ENCODE data around the gene PTAFR.

Gene PTAFR

DNA sequence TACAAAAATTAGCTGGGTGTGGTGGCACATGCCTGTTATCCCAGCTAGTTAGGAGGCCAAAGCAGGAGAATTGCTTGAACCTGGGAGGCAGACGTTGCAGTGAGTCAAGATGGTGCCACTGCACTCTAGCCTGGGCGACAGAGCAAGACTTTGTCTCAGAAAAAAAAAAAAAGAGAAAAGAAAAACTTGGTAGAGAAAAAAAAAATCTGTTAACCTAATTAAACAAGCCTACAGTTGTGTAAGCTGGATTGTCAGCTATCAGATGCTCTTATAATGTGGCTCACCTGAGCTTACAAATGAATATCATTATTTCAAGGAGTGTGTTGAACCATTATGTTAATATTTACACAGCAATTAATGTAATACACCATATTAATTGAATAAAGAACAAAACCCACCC is 61.6 kb downstream of the PTAFR start:
- DNase-seq = no peak

DNA sequence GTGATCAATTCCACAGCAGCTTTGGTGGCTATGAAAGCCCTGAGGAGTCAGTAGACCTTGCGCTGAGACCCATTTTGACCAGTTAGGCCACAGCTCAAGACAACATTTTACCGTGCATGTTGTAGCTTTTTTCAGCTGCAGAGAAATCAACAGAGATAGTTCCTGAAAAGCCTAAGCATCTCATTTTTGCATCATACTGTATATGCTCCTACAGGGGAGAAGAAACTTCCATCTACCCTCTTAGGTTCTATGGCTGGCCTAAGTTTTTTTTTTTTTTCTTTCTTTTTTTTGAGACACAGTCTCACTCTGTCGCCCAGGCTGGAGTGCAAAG is 63.3 kb downstream of the PTAFR start:
- DNase-seq = no peak

DNA sequence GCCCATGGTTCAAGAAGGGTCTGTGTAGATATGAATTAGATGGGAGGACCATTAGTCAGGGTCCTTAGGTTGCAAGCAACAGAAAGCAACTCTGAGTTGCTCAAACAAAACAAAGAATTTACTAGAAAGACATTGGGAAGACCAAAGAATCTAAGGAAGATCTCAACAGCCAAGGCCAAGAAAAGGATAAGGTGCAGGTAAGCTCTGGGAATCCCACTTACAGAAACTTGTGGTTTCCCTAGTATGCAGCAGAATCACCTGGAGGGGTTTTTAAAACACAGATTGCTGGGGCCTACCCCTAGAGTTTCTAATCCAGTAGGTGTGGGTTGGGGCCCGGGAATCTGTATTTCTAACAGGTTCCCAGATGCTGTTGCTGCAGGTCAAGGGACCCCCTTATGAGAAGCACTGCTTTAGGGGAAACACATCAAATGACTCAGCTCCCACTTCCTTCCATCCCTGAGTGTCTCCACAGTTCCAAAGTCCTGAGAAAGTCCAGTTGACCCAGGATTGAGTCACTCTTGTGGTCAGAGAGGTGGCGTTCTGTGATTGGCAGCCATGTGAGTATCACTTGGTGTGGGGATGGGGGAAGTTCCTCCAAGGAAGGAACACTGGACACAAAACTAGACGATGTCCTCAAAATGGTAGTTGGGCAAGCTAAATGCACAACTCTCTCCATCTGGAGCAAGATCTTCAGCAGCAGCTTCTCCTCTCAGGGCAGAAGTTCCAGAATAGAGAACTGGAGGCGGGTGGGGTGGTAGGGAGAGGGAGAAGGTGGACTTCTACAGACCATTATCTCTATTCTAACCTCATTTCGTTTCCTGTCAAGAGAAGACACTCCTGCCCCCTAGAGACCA is 63.9 kb downstream of the PTAFR start:
- DNase-seq = no peak

DNA sequence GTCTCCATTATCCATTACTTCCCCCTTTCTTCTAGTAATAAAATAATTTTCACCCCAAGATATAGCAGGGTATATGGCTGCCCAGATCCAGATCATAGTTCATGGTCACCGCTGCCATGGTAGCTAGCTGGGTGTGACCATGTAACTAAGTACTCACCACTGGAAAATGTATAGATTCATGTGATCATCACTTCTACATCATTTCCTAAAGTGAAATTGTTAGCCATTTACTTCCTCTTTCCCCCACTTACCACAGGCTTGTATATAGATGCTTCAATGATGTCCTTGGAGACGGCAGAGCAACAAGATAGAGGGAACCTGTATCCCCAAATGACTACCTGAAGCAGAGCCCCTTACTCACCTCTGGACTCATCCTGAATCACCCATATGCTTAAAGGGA is 65.3 kb downstream of the PTAFR start:
- no peak for DNase-seq

DNA sequence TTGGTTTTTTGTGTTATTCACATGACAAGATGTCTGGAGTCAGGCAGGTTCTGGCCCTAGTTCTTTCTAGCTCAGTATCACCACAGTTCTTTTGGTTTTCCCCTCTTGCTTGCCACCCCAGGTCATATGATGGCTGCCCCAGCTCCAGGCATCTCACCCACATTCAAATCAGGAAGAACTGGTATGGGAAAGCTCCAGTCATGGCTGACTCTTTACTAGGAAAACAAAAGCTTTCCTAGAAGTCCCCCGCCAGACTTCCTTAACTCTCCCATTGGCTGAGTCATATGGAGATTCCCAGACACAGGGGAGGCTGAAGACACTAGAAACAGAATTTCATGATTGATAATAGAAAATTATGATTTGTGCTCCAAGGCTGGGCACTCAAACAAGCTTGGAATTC is 65.9 kb downstream of the PTAFR start:
- no peak for DNase-seq

- DNase-seq = no peak
Observed at GRCh38 chr1:28109639-28110038, 66.9 kb downstream of the PTAFR start.

DNA sequence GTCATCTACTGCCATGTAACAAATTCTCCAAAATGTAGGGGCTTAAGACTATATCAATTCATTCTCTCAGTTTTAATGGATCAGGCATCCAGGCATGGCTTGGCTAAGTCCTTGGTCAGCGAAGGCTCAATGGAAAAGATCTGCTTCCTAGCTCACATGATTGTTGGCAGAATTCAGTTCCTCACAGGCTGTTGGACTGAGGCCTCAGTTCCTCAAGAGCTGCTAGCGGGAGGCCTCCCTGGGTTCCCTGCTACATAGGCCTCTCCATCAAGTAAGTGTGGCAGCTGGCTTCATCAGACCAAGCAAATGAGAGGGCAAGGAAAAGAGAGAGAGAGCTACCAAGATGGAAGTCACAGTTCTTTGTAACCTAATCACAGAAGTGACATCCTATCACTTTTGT is 68.5 kb downstream of the PTAFR start:
- no peak for DNase-seq

DNA sequence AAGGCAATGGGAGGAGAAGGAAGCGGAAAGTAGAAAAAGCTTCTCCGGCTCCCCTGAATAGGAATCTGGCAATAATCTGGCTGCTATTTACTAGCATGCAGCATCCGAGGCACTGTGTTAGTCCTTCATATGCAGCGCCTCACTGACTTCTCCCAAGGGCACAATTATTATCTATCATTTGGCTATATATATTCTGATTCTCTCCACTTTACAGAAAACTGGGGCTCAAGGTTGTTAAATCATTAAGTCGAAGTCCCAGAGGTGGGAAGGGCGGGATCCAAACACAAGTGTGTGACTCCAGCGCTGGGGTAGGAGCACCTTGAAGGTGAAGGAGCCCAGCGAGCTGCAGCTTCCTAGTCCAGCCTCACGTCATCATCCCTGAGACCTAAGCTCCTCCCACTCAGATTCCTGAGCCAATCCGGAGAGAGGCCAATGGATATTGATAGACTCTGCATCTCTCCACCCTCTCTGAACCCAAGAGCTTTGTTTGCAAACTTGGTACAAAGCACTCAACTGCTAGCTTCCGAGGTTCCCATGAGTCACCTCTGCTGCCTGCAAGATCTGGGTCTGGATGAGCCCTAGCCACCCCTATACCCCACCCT is 71.5 kb downstream of the PTAFR start:
- DNase-seq = no peak

DNA sequence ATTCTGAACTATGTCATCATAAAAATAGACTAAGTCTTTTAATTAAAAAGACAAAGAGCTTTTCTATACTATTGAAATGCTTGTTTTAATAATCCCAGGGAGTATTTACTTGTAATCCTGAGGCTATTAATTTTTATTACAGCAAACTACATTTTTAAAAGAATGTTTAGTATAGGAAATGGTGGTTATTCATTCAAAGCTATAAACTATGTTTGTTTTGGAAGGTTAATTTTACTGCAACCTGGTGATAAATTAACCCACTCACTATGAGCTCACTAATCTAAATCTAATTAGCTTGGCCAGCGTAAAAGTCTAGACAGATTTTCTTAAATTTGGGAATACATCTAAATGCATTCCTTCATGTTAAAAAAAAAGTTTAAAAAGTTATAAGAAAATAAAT is 74.3 kb downstream of the PTAFR start:
- no peak for DNase-seq

GRCh38 chr1:28099050-28099769 is 77.3 kb downstream of the PTAFR start:
- no peak for DNase-seq

All from stimulated activated CD4-positive, alpha-beta T cell treated with anti-CD3 and anti-CD28 coated beads, Interleukin-12 subunit alpha, Interleukin-12 subunit beta, amount 100 ng/mL, for 4 hours (primary cell).